HG03565 (cell line): Measurements from ENCODE around the gene NPAS3.

Experiments used
- ATAC-seq: cut with Tn5 transposase; IDR thresholded peaks from one replicate; pipeline ENCODE4 v1.9.1; 2021; ENCODE audit warnings: mild to moderate bottlenecking, moderate library complexity; ENCODE audit not compliant: unreplicated experiment

The NPAS3 gene

DNA sequence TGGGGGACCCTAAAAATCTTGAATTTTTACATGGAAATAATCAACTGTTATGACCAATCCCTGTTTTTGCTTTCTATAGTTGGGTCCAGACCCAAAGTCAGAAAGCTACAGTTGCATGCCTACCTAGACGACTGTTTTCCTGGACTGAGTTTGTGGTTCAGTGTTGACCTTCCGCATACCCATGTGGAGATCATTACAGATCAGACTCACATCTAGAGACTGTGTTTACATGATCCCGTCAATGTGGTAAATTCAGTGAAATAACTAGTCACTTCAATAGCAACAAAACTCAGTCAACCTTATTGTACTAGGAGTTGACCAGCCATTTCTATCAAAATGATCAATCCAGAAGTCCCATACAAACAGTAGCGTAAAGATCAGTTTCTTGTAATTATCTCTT, 754.6 kb downstream of the NPAS3 start:
- no peak for ATAC-seq

DNA sequence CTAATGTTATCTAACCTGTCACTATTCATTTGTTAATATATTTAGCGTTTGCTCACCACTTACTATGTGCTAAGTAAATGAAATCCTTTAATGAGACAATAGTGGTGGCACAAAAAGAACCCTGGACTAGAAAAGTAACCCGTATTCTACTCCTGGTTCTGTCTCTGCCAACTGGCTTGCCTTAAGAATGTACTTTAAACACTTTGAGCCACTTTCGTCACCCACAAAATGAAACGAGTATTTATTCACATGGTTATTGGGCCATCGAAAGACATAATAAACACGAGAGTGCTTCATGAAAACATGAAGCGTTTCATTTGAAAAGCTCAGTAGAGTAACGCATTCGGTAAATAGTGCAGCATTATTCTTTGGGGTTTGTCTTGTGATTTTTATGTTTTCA, 757.5 kb downstream of the NPAS3 start:
- ATAC-seq = no peak

DNA sequence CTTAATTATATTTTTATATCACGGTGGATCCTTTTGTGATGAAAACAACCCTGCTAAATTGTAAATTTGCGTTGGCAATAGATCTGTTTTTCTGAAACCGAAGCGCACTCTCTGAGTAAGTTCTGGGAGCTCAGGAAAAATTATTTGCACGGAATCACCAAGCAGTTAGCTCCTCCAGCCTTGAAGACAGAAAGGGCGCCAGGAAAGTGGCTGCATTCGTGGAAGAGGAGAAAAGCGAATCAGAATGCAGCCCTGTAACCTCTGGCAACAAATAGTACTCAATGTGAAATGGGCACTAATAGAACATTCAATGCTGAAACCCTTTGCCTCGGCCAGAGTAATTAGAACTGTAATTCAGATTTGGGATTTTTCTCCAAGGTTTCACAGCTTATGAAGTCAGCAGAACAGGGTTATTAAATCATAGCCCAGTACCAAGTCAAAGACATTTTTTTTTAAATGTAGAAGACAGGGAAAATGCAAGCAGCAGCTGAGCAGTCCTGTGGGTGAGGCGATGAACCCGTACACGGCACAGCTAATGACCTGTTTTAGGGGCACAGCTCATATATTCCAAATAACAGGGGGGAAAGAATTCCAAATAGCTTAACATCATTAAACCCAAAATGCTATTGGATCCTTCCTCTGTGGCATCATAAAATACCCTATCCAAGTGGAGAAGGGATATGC, 760.8 kb downstream of the NPAS3 start:
- no peak for ATAC-seq

DNA sequence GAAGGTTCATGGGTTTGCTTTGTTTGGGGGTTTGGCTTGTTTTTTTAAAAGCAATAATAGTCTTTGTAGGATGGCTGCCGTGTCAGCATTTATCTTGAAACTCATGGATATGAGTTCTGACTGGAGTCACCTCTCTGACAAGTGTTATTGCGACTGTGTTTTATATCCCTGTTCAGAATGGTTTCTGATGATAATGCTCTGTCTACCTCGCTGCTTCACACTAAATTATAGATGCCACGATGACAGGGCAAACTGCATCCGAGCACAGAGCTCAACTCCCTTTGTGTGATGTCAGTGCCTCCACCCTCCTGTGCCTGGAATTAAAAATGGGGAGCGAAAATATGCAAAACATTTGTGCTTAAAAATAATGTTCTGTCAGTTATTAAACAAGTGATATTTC, 761.4 kb downstream of the NPAS3 start:
- ATAC-seq = no peak

DNA sequence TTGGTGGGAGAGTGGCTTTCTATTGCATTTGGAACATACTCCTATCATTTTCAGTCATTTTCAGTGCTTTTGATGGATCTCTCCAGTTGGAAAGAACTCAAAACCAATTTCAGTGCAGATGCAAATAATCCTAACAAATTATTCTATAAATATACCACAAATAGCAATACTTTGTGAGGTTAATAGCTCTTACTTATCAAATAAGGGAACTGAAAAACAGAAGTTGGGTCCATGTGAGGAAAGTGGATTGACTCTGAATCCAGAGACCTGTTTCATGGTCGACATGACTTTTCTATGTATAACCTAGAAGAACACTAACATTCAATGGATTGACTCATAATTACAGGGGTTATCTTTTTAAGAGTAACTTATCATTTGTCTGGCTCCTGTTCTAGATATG, 763.6 kb downstream of the NPAS3 start:
- ATAC-seq = no peak

DNA sequence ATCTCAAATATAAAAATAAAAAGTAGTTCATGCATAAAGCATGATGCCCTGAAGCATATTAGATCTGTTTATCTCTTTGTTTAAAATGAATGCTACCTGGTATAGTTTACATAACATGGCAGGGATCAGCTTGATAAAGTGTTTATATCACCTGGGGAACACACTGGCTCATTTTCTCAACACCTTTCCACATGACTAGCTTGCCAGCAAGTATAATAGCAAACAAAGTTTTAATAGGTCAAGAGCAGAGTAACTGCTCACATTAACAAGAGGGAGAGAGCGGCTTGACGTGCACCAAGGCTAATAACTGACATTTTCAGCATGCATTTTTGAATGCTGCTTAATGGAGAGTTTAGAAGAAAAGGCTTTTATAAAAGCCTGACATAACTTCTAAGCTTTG, 765.8 kb downstream of the NPAS3 start:
- no peak for ATAC-seq

DNA sequence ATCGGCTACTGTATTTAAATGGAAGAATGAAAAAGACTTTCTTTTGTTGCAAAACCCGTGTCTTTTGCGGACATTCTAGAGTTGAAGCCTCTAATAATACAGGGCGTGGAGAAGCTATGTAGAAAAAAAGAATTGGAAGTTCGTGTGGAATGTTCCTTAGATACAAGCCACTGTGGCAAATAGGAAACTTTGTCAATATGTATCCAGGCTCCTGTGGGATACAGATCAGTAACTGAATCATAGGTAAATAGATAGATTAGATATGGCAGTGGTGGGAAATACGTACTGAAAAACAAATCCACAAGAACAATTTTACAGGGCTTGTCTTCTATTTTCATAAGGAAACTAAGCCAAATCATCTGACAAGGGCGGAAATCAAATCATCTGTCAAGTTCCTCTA, 766.8 kb downstream of the NPAS3 start:
- ATAC-seq = no peak

DNA sequence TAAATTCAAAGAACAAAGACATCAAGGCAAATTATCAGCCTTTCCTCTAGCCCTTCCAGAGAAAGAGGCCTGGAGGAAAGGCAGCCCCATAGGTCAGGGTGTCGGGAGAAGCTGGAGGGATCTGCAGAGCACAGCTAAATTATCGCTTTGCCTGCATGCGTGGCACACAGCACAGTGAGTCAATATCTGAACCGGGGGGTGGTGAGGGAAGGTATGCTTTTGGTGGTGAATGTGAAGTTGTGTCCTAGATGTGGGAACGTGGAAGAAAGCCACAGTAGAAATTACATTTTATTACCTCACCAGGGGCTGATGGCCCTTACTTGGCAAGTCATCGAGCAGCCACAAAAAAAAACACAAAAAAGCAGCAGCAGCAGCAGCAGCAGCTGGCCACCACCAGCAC, 769.0 kb downstream of the NPAS3 start:
- no peak for ATAC-seq

DNA sequence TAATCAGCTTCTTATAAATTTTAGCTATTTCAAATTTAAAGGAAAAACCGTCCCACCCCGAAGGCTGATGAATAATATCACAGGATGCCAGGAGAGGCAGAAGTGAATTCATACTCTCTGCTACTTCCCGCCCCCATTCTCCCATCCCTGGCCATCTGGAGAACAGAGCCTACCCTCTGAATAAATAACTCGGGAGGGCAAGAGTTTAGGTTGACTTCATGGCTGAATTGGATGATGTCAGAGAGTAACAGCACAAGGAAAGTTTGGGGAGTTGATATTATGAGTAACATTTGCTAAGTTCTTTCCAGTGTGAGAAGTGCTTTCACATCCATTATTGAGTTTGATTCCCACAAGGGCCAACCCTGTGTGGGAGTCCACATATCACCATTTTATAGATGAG, 770.6 kb downstream of the NPAS3 start:
- no peak for ATAC-seq

DNA sequence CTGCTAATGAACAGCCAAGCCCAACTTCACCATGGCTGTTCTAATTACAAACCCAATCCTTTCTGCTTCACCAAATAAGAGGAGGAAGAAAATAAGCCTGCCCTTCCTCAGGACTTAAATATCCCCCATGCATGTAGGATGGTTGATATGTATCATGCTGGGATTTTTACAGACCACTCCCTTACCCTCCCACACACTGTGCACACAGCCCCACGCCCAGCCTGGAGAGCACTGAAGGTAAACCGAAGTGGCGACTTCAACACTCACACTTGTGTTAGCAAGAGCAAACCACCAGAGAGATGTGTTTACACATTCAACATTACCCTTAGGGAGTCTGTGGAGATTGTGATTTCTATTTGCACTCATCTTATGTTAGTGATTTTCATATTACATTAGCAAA, 771.0 kb downstream of the NPAS3 start:
- ATAC-seq = no peak

DNA sequence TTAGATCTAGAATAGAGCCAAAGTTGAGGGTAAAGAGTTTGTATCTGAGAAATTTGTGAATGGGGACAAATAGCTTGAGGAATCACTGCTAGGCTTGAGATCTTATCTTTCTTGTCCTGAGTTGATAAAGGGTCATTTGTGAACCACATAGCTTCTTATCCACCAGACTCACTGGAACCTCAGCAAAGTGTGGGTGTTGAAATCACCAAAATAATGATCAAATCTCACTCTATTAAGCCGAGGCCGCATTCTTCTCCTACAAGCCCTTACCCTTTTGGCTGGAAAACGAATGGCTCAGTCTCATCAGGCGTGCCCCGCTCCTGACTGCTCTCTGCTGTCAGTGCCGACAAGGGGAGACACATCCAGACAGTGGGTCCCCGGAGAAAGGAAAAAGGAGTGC, 771.6 kb downstream of the NPAS3 start:
- ATAC-seq = no peak

DNA sequence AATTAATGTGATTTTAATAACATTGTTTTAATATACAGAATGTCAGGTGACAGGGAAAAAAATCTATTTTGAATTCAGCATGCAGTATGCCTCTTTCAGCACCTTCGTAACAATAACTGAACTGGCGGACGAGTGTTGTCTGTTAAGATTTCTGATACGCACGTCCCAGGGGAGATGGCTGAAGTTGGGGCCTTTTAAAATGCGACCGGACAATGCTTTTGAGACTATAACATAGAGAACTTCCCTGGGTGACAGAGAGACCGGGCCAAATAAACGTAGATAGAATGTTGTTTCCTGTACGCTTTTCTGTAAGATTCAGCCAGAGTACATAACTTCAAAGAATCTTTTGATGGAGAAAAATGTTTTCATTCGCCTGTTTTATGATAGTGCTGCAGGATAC, 772.5 kb downstream of the NPAS3 start:
- no peak for ATAC-seq

DNA sequence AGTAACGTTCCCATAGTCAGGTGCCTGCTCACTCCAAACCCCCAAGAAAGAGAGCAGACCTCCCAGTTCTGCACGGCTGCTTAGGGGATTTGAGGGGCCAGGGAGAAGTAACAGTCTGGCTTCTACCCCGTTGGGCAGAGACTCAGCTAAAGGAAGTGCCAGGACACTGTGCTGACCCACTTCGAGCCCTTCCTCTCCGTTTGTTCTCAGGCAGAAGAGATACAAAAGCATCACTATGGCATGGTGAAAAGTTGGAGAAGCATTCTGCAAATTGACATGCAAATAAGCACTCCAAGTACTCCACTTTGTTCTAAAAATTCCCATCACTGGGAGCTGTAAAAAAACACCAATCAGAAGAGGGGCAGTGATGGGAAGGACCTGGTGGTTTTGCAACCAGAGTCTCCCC, 773.1 kb downstream of the NPAS3 start:
- ATAC-seq = no peak

DNA sequence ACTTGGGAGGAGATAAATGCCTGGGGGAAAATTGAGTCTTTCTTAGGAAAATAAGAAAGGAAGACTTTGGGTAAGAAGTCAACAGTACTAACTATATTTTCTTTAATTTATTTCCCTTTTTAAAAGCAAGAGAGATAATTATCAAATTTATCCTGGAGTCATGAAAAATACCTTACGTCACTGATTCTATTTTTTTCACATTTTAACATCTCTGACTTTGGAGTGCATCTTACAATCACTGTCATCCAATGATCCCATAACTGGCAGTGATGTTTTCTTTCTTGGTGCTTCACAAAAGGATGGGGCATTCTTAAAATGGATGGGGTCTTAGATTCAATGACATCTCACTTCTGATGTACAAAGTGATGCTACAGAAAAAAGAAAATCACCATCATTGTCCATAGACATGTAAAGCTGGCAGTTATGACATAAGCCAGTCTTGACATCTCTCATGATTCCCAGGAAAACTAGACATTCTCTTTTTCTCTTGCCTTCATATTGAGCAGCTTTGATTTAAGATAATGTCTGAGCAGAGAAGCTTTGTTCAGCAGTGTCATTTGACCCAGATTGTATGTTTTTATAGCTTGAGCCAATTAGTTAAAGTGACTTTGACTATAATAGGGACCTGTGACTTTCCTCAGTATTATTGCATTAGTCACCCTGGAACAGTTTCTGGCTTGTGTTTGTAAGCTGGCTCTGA, 776.0 kb downstream of the NPAS3 start:
- ATAC-seq = no peak

DNA sequence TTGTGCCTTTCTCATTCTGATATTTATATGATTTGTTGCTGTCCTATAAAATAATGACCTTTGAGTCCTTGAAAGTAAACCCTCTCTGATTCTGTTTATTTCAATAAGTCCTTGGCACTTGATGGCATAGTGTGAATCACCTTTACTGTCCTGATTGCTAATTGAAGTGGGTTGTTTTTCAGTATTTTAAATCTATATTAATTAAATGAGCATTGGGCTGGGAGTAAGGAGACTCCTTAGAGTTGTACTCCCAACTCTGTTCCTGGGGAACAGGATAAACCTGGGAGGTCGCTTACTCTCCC, 776.5 kb downstream of the NPAS3 start:
- ATAC-seq = no peak

DNA sequence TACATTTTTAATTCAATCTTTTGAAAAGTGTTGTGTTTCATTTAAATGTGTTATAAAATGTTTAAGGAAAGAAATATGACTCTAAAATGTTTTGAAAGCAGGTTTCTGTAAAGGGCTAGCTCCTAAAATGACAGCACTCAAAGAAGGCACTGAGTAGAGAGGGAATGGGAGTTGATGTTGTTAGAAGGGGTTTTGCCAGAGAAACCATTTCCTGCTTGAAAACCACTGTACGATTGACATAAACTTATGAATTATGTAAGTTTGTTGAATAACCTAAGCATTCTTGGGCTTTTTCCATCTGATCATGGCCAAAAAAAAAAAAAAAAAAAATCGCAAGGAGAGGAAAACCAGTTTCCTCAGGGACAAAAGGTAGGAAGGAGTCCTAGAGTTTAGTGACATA, 778.2 kb downstream of the NPAS3 start:
- no peak for ATAC-seq

DNA sequence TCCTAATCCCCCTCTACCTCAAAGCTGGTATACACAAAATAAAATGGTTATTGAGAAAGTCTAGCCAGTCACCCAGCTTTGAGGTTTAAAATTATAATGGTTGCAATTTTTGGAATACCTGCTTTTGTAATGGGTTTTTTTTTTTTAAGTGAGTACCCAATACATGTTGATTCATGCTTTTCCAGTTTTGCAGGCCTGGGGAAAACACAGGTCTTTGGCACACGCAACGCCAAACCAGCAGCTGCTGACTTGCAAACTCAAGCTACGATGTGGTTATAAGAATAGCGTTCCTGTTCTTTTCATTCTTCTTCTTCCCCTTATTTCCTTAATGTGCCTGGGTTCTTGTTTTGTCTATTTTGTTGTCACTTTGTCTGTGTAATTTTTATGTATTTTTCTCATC, 779.2 kb downstream of the NPAS3 start:
- ATAC-seq = no peak

DNA sequence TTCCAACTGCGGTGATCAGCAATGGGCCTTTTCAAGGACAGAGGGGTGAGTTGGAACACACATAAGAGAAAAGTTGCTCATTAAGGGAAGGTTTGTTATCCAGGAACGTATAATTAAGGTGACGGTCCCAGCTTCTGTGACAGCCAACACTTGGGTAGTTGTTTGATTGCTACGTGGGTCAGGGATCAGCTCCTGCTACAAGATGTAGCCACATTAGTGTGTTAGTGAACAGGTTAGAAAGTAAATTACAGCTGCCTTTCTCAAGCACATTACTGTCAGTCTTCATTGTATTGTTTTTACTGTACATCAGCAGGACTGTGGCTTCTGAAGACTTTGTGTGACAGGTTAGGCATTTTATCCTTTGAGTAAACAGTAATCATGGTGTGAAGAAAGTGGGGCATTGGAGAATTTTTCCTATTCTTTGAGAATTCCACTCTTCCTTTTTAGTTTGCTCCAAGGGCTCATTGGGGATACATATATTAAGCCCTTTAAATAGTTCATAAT, 781.7 kb downstream of the NPAS3 start:
- no peak for ATAC-seq

DNA sequence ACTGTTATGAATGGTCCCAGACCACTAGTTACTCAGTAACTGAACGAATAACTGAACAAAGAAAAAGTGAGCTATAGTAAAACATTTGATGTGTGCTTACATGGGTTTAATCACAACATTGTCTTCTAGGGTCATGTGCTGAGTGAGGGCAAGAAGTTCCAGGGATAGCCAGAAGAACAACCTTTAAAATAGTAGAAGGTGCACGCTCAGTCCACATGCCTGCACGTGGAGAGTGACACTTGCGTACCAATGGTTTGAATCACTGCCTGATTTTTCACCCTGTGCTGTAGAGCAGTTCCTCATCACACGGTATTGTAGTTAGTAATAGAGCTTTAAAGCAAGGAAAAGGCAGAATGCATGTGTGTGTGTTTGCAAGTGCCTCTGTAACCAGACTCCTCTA, 788.0 kb downstream of the NPAS3 start:
- ATAC-seq = no peak

DNA sequence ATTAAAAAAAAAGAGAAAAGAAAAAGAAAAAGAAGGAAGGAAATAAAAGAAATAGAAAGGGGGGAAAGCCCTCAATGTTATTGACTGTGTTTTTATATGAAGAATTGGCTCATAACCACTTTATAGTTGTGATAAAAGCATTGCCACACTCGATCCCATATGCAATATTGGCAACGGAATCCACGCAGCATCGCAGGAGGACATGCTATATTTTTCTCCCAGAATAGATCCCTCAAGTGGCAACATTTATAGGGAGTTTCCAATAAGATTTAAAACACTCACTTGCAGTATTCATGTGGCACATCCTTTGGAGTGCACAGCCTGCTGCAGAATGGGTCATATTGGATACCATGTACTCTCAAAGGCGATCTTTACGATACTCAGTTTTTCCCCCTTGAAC, 788.9 kb downstream of the NPAS3 start:
- no peak for ATAC-seq

DNA sequence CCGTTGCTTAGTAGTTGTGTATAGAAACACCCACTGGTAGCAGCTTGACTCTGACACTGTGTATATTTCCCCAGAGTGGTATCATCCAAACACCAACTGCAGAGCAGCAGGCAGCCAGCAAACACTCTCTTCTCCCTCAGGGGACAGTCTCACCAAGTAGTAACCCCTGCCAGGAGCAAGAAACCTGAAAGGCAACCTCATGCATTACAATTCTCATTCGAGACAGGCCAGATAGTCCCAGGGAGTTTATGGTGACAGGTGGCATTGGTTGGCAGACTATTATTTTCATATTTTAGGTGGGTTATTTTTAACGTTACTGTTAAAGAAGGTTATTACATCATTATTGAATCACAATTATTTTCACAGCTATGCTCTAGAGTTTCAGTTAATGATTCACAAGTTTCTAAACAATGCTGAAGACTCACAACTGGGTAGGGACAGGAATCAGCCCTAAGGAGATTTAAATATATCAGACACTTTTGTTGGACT, 789.4 kb downstream of the NPAS3 start:
- ATAC-seq = no peak

DNA sequence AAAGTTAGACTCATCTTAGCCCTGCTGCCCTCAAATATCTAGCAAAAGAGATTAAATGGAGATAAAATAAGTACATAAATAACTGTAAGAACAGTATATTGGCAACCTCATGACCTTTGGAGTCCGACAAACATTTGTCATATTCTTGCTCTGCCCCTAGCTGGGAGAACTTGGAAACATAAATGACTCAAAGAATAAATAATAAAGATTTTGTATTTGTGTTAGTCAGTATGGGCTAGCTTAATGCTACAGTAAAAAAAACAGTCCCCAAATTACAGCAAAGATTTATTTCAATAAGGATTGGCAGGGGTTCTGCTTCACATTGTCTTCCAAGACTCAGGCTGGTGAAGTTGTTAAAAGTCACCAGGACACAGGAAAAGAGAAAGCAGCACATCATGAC, 791.5 kb downstream of the NPAS3 start:
- ATAC-seq = no peak

DNA sequence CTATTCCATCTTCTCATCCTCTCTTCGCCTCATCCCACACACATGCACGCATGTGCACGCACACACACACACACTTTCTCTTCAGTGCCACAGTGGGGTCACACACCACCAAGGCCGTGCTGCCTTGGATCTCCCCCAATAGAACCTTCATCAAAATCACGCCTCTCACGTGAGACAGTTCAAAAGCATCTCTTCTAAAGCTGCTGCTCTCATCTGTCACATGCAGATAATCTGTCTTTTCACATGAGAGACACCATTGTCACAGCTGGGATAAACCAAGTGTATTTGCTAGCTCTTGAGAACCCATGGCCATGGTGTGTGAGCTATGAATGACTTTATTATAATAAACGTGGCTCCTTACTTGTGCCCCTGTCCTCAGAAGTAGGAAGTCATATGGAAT, 793.5 kb downstream of the NPAS3 start:
- ATAC-seq = no peak
